WERI-Rb-1 (cell line): ENCODE data around the gene CFH.
"Not testable (repeated sequence)": the region's sequence is repeated elsewhere in the genome, so short reads cannot be mapped to it uniquely, and the experiment has no call there.

Experiments
- DNase-seq: peaks from one replicate; pipeline ENCODE4 v3.0.0-alpha.2; 2020
- H3K27ac ChIP-seq: fragments of 250-450 bp; sonication (Bioruptor Pico); 2 replicates; pipeline ENCODE4 v1.5.1; 2020; ENCODE audit warnings: mild to moderate bottlenecking, moderate library complexity
- H3K27me3 ChIP-seq: fragments of 250-450 bp; sonication (Bioruptor Pico); 2 replicates; pipeline ENCODE4 v1.5.1; 2021; ENCODE audit warnings: mild to moderate bottlenecking, low read depth, moderate library complexity; ENCODE audit not compliant: insufficient read depth, severe bottlenecking
- H3K36me3 ChIP-seq: fragments of 250-450 bp; sonication (Bioruptor Pico); 2 replicates; pipeline ENCODE4 v1.5.1; 2020; ENCODE audit warnings: mild to moderate bottlenecking, moderate library complexity
- H3K4me3 ChIP-seq: 2 replicates; pipeline ENCODE4 v1.5.1; 2011; ENCODE audit warnings: low read depth, mild to moderate bottlenecking, control low read depth, low read length
- H3K9me3 ChIP-seq: fragments of 250-450 bp; sonication (Bioruptor Pico); 2 replicates; pipeline ENCODE4 v1.5.1; 2021; ENCODE audit warnings: mild to moderate bottlenecking, moderate library complexity; ENCODE audit not compliant: severe bottlenecking
- TF ChIP-seq, protein P1 (sequence below): IDR thresholded peaks from 2 replicates; pipeline ENCODE4 v1.5.1; 2011; ENCODE audit warnings: low read depth, mild to moderate bottlenecking, control low read depth, inconsistent platforms, low read length

Gene CFH

DNA sequence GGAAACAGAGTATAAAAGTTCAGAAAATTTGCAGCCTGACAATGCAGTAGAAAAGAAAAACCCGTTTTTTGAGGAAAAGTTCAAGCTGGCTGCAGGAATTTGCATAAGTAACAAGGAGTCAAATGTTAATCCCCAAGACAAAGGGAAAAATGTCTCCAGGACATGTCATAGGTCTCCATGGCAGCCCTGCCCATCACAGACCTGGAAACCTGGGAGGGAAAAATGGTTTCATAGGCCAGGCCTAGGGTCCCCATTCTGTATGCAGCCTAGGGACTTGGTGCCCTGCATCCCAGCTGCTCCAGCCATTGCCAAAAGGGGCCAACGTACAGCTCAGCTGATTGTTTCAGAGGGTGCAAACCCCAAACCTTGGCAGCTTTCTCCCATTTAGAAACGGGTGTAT lies 40.0 kb upstream of the CFH start:
- TF ChIP-seq, protein P1, sequence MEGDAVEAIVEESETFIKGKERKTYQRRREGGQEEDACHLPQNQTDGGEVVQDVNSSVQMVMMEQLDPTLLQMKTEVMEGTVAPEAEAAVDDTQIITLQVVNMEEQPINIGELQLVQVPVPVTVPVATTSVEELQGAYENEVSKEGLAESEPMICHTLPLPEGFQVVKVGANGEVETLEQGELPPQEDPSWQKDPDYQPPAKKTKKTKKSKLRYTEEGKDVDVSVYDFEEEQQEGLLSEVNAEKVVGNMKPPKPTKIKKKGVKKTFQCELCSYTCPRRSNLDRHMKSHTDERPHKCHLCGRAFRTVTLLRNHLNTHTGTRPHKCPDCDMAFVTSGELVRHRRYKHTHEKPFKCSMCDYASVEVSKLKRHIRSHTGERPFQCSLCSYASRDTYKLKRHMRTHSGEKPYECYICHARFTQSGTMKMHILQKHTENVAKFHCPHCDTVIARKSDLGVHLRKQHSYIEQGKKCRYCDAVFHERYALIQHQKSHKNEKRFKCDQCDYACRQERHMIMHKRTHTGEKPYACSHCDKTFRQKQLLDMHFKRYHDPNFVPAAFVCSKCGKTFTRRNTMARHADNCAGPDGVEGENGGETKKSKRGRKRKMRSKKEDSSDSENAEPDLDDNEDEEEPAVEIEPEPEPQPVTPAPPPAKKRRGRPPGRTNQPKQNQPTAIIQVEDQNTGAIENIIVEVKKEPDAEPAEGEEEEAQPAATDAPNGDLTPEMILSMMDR = no peak

DNA sequence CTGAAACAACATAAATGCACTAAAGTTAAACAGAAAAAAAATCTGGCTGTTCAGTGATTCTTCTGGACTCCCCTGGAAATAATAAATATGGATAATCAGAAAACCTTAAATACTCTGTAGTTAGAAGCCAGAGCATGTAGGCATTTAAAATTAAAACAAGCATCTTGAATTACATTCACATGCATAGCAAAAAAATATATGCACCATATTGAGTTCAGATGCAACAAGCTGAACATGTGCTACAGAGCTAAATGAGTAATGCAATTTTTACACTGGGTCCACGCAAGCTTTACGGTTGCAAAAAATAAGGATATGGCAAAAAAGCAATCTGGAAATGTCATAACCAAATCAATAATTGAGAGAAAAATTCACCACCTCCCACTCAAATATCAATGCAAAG lies 32.1 kb upstream of the CFH start:
- H3K36me3 ChIP-seq = no peaks in the 10 kb centered on the region
- no peaks in the 10 kb centered on the region for H3K27me3 ChIP-seq
- TF ChIP-seq, protein P1 = no peak
- H3K4me3 ChIP-seq = no peak overlapping the region
- H3K9me3 ChIP-seq = no peaks in the 10 kb centered on the region
- no peak overlapping the region for H3K27ac ChIP-seq
- no peak for DNase-seq

More for the DNA sequence above, 40.0 kb upstream of the CFH start:
- Histone ChIP-seq H3K4me3 (no peak overlapping the region), H3K9me3 (no peaks in the 10 kb centered on the region), H3K27ac (no peak overlapping the region), H3K36me3 (no peaks in the 10 kb centered on the region), H3K27me3 (no peaks in the 10 kb centered on the region)
- DNase-seq = no peak

DNA sequence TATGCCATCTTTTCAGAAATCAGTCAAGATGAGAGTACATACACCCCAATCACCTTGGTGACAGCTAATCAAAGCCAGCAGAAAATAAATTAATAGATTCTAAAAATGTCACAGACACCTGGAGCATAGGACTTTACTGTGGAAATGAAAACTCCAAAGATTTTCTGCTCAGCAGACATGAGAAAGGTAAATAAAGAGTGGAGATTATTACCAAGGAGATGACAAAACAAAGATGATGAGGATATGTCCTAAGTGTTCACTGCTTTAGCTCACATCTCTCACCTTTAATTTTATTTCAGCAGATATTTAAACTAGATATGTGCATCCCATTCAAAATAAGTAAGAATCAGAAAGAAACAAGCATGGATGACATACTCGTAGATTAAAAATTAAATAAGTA lies 28.8 kb upstream of the CFH start:
- H3K27me3 ChIP-seq = no peaks in the 10 kb centered on the region
- H3K9me3 ChIP-seq = no peaks in the 10 kb centered on the region
- TF ChIP-seq, protein P1 = no peak
- H3K4me3 ChIP-seq = no peak overlapping the region
- H3K36me3 ChIP-seq = no peaks in the 10 kb centered on the region
- DNase-seq = no peak
- H3K27ac ChIP-seq = no peak overlapping the region

DNA sequence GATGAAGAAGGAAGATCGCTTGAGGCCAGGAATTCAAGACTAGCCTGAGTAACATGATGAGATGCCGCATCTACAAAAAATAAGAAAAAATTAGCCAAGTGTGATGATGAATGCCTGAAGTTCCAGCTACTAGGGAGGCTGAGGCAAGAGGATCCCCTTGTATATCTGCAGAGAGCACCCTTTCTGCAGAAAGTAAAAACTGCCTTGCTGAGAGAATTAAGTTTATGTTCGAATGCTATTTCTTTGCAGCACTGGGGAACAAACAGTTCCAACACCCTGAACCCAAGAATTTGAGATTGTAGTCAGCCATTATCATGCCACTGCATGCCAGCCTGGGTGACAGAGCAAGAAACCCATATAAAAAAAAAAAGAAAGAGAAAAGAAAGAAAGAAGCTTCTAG lies 23.0 kb upstream of the CFH start:
- Histone ChIP-seq H3K27ac (no peak overlapping the region), H3K27me3 (no peaks in the 10 kb centered on the region), H3K36me3 (no peaks in the 10 kb centered on the region), H3K9me3 (no peaks in the 10 kb centered on the region), H3K4me3 (no peak overlapping the region)
- DNase-seq = no peak
- TF ChIP-seq, protein P1 = no peak

DNA sequence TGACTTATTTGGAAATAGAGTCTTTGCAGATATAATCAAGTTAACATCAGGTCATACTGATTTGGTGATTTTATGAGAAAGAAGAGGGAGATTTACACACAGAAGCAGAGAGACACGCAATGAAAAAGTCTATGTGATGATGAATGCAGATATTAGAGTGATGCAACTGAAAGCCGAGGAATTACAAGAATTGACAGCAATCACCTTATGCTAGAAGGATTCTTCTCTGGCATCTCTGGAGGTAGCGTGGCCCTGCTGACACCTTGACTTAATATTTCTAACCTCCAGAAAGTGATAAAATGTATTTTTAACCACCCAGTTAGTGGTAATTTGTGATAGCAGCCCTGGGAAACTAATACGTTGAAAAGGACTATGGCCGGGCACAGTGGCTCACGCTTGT lies 14.2 kb upstream of the CFH start:
- Histone ChIP-seq H3K36me3 (no peaks in the 10 kb centered on the region), H3K9me3 (no peaks in the 10 kb centered on the region), H3K27me3 (no peaks in the 10 kb centered on the region), H3K27ac (no peak overlapping the region), H3K4me3 (no peak overlapping the region)
- TF ChIP-seq, protein P1 = no peak
- no peak for DNase-seq

DNA sequence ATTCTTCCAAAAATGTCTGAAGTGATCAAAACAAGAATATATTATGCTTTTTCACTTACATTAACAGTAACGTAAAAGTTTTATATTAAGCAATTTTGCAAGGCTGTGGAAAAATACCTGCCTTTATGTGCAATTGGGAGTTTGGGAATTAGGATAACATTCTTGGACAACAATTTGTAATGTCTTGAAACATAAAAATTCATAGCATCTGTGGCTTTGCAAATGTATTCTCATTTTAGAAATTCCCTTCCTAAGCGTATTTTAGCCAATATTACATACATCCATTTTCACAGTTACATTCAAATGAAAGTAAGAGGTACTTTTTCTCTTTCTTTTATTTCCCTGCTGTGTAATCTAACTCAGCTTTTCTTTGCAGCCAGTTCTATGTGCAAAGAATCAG lies 13.4 kb upstream of the CFH start:
- TF ChIP-seq, protein P1 = no peak
- H3K9me3 ChIP-seq = no peaks in the 10 kb centered on the region
- H3K27ac ChIP-seq = no peak overlapping the region
- no peak for DNase-seq
- no peak overlapping the region for H3K4me3 ChIP-seq
- H3K36me3 ChIP-seq = no peaks in the 10 kb centered on the region
- no peaks in the 10 kb centered on the region for H3K27me3 ChIP-seq

DNA sequence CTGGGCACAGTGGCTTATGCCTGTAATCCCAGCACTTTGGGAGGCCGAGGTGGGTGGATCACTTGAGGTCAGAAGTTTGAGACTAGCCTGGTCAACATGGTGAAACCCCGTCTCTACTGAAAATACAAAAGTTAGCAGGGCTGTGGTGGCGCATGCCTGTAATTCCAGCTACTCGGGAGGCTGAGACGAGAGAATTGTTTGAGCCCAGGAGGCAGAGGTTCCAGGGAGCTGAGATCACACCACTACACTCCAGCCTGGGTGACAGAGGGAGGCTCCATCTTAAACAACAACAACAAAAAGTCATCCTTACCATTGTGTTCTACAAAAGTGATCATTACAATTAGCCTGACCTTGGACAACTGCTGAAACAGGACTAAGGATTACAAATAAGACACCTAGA lies 12.6 kb upstream of the CFH start:
- H3K36me3 ChIP-seq, DNase-seq, H3K4me3 ChIP-seq, H3K27me3 ChIP-seq, H3K9me3 ChIP-seq, H3K27ac ChIP-seq: not testable (repeated sequence)
